RCC 7860 (cell line): ENCODE measurements around the gene CD81.

Experiments
- DNase-seq: peaks from one replicate; pipeline ENCODE4 v3.0.0-alpha.2; 2015; ENCODE audit warnings: low spot score
- FAIRE-seq: peaks from 2 replicates; lab custom pipeline; 2012; peaks lifted over from hg19 to GRCh38; lab: Jason Lieb, UNC

The CD81 gene

DNA sequence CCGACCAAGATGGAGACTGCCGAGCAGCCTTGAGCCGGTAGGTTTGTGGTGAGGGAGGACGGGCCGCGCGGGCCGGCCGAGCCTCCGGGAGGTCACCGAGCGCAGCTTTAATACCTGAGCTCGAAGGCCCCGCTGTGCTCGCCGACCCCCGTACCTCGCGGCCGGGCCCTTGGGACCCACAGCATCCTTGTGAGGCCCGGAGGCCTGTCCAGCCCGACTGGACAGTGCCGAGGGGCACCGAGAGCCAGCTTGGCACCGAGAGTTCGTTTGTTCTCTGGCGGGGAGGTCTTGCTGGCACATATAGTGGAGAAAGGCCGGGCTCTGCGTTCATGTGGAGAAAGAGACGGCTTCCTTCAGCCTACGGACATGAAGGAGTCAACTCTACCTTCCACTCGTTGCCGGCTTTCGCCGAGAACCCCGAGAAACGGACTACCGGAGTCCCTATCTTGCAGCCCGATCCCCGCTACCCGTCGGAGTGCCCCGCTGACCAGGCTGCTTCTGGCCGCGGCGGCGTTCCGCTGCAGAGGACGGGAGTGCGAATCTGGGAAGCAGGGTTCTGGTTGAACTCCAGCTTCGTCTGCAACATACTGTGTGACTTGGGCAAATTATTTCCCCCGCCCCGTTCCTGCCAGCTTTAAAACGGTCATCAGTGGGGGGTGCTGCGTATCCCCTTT is 23.8 kb downstream of the CD81 start:
- FAIRE-seq: no peak
- no peak for DNase-seq

GRCh38 chr11:2401436-2401984 is 24.4 kb downstream of the CD81 start:
- DNase-seq: no peak
- FAIRE-seq: no peak

- no peak for DNase-seq
- FAIRE-seq: no peak
Measured at GRCh38 chr11:2402106-2402505, 25.0 kb downstream of the CD81 start.

DNA sequence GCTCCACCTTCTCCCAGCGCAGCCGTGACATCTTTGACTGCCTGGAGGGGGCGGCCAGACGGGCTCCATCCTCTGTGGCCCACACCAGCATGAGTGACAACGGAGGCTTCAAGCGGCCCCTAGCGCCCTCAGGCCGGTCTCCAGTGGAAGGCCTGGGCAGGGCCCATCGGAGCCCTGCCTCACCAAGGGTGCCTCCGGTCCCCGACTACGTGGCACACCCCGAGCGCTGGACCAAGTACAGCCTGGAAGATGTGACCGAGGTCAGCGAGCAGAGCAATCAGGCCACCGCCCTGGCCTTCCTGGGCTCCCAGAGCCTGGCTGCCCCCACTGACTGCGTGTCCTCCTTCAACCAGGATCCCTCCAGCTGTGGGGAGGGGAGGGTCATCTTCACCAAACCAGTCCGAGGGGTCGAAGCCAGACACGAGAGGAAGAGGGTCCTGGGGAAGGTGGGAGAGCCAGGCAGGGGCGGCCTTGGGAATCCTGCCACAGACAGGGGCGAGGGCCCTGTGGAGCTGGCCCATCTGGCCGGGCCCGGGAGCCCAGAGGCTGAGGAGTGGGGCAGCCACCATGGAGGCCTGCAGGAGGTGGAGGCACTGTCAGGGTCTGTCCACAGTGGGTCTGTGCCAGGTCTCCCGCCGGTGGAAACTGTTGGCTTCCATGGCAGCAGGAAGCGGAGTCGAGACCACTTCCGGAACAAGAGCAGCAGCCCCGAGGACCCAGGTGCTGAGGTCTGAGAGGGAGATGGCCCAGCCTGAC is 26.0 kb downstream of the CD81 start:
- FAIRE-seq (no peak), DNase-seq (no peak)

- DNase-seq: no peak
- no peak for FAIRE-seq
Measured at GRCh38 chr11:2404735-2405196, 27.7 kb downstream of the CD81 start.

DNA sequence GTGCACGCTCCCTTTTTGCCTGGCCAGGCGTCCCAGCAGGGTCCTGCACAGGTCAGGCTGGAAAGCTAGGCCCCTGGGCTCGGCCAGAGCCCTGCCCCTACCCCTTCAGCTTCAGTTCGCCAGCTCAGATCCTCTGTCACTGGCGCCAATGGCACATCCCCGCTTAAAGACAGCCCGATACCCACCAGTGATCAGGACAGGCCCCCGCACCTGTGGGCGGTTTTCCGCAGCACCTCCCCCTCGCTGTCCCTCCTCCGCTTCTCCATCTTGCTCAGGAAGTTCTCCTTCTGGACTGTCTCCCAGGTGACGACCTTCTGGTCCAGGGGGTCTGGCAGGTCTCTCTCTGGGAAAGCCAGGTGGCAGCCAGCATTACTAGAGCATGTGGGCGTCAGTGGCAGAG is 29.3 kb downstream of the CD81 start:
- no peak for DNase-seq

GRCh38 chr11:2406878-2407410 is 29.8 kb downstream of the CD81 start:
- FAIRE-seq (no peak), DNase-seq (no peak)

More for the DNA sequence above, 29.3 kb downstream of the CD81 start:
- no peak for FAIRE-seq

- no peak for FAIRE-seq
- no peak for DNase-seq
Measured at GRCh38 chr11:2408671-2409070, 31.6 kb downstream of the CD81 start.

DNA sequence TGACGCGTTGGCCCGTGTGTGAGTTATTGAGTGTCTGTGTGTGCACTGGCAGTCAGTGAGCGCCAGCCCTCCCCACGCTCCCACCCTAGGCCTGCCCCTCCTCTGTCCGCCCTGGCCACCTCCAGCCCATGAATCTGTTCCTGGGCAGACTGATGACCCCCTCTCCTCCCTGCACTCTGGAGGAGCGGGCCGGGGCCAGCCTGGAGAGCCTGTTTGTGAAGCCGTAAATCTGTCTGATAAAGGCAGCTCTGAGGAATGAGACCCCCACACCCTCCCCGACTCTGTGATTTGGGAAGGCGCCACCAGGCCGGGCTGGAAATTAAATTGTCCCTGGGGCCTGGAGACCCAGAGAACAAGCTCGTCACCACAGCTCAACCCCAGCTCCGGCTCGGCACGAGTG is 32.0 kb downstream of the CD81 start:
- DNase-seq: no peak
- no peak for FAIRE-seq

DNA sequence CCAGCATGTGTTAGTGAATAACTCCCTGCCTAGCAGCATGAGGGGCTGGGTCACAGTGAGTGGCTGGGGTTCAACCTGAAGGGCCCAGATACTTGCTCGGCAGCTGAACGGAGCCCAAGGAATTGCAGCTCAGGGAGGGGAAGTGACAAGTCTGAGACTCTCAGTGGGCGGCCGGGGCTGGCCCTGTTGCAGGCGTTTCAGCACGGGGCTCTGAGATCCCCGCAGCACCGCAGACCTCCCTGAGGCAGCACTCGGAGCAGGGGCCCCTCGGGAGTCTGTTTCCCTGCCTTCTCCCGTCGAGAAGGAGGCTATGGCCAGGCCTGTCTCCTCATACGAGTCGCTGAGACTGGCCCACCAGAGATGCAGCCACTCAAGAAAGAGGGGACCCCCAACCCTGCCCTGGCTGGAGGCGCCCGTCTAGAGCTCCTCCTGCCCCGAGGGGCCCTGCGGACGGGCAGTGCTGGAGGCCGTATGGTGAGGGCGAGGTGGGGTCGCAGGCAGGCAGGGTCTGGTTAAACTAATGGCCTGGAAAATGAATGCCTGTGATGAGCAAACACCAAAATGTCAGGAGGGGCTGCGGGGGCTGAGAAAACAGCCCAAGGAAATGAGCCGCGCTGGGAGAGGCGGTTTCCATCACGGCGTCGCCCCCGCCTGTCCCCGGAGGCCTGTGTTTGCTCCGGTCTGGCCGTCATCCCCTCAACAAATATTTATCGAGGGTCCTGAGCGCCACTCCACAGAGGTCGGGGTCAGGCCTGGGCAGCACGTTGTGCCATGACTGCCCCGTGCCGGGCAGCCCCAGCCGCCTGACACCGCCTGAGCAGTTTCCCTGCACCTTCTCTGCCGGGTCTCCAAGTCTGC is 32.7 kb downstream of the CD81 start:
- FAIRE-seq (no peak), DNase-seq (no peak)

- FAIRE-seq (no peak), DNase-seq (no peak)
Measured at GRCh38 chr11:2410616-2411015, 33.5 kb downstream of the CD81 start.

GRCh38 chr11:2411446-2412305 is 34.6 kb downstream of the CD81 start:
- FAIRE-seq (no peak), DNase-seq (no peak)

DNA sequence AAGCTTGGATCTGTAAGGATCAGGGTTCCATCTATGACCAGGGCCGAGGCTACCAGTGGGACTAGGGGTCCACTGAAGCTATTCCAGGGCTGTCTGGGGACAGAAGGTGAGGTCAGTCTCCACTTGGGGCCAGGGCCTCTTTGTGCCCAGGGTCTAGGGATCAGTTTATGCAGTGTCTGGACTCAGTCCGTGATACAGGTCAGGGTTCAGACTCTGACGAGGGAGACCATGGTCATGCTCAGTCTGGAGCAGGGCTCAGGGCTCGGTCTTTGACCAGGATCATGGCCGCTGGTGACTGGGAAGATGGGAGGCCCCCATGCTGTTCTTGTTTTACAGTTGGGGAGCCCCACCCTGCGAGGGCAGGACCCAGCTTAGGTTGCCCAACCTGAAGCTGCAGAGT is 35.2 kb downstream of the CD81 start:
- DNase-seq: no peak

GRCh38 chr11:2413742-2414579 is 36.9 kb downstream of the CD81 start:
- FAIRE-seq (no peak), DNase-seq (no peak)

More for the DNA sequence above, 35.2 kb downstream of the CD81 start:
- no peak for FAIRE-seq

- FAIRE-seq: no peak
Measured at GRCh38 chr11:2414616-2415015, 37.5 kb downstream of the CD81 start.

GRCh38 chr11:2415171-2415570 is 38.1 kb downstream of the CD81 start:
- FAIRE-seq (no peak), DNase-seq (no peak)

More at GRCh38 chr11:2414616-2415015, 37.5 kb downstream of the CD81 start:
- no peak for DNase-seq

DNA sequence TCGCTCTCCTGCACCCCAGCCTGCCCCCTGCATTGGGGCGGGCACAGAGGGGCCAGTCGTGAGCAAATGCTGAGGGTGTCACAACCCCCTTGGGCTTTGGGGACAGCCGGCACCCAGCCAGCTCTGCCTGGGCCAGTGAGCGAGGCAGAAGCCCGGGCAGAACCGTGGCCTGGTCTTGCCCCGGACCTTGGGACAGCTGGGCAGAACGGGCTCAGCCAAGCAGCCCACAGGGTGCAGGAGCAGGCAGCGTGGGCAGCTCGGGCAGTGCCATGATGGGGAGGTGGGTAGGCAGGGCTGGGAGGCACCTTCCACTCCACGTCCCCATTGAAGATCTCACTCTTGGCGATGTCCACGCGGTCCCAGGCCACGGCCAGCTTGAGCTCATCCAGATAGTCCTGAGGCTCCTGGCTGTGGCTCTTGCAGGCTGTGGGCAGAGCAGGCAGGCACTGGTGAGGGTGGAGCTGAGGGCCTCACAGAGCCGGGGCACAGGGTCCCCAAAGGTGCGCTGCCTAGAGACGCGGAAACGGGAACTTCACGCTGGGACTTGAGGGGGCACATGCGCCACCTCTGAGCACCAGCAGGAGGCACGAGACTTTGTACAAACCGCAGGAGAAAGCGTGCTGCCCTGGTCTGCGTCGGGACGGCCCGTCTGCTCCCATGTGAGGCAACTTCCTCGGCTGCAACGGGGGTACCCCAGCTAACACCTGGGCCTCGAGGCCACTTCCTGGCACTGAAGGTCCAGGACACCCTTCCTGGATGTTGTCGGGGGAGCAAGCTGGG is 38.7 kb downstream of the CD81 start:
- FAIRE-seq: no peak
- DNase-seq: no peak

DNA sequence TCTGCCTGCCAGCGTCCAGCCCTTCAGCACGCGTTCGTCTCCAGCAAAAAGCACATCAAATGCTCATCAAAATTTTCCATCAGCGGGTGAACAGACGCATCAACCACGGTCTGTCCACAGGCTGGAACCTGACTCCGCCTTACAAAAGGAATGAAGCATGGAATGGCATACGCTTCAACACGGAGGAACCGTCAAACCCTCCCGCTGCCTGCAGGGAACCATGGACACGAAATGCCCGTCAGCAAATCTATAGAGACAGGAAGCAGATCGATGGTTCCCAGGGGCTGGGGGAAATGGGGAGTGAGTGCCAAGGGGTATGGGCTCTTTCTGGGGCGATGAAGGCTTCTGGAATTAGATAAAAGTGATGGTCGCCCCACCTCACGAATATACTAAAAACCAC is 39.7 kb downstream of the CD81 start:
- no peak for FAIRE-seq
- DNase-seq: no peak
